GM21390 (cell line): ENCODE data around the gene CYP1A2.
A peak's percentile ranks its signal among the peaks of the same experiment; 100 is the strongest.

Experiments
- ATAC-seq: cut with Tn5 transposase; IDR thresholded peaks from one replicate; pipeline ENCODE4 v1.9.1; 2021; ENCODE audit not compliant: unreplicated experiment

The CYP1A2 gene

DNA sequence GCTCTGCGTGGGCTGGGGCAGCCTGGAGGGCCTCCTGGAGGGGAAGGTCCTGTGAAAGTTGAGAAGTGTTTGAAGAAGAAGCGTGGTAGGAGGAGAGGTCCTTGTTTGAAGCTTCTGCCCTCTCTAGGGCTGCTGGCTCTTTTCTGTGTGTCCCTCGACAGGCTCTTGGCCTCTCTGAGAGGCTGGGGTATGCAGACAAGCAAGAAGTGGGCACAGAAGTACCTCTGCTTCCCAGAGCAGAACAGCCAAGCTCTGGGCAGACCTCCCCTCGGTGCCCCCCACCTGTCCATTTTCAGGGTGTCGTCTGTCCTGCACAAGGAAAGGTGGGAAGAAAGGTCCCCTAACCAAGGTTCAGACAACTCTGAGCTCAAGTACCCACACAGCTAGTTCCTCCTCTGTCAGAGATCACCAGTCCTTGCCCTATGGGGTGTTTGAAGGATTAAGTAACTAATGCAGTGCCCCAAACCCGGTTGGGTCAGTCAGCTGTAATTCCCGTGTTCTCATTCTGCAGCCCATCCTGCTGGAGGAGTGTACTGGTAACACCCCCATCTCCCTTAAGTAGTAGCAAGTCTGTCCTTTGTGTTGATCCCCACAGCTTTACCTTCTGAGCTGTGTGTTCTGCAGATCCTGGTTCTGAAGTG lies 39.5 kb downstream of the CYP1A2 start:
- ATAC-seq: no peak

GRCh38 chr15:74788683-74789151 lies 40.1 kb downstream of the CYP1A2 start:
- ATAC-seq: peak; percentile 22

DNA sequence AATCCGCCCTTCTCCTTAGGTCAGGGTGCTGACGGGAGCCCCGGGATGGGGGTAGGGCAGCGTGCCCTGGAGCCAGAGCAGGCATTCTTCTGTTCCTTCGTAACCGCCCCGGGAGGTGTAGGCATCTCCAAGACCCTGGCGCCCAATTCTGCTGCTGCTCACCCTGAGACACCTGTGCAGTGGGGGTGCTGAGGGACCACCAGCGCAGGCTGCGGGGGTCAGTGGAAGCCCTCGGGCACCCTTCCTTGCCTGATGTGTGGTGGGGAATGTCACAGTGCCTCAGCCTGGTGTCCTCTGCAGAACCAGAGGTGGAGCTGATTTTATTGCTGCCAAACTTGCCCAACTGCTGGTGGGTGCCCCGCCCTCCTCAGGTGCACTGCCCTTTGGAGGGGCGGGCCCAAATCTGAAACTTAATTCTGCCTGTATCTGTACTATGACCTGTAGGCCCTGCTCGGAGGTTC lies 40.6 kb downstream of the CYP1A2 start:
- no peak for ATAC-seq

GRCh38 chr15:74789741-74790079 lies 41.1 kb downstream of the CYP1A2 start:
- ATAC-seq: no peak

- no peak for ATAC-seq
Measured at GRCh38 chr15:74790080-74790916, 41.7 kb downstream of the CYP1A2 start.

DNA sequence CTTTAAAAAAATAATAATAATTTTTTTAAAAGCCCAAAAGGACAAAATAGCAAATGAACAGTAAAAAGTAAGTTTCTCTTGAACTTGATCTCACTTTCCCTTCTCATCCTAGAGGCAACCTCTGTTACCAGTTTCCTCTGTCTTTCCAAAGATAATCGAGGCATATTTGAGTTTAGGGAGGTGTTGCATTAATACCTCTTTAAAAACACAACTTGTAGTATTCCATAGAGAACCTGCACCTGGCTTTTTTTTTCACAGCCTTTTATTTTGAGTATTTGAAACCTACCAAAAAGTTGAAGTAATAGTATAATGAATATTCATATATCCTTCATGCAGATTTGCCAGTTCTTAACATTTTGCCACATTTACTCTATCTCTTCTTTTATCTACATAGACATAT lies 42.4 kb downstream of the CYP1A2 start:
- ATAC-seq: no peak

DNA sequence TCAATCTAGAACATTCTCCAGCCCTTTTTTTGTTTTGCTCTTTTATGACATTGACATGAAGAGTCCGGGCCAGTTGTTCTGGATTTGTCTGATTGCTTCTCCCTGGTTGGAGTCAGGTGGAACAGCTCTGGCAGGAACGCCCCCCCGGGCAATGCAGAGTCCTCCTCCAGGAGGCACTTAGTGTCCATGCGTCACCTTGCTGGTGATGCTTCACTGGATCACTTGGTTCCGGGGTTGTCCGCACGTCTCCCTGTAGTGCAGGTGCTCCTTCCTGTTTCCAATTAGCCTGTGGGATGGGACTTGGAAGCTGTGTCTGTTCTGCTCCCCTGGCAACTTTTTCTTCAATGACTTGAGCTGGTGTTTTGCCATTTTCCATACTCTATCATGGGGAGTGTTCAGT lies 43.0 kb downstream of the CYP1A2 start:
- no peak for ATAC-seq

- no peak for ATAC-seq
Measured at GRCh38 chr15:74792227-74793016, 43.8 kb downstream of the CYP1A2 start.

DNA sequence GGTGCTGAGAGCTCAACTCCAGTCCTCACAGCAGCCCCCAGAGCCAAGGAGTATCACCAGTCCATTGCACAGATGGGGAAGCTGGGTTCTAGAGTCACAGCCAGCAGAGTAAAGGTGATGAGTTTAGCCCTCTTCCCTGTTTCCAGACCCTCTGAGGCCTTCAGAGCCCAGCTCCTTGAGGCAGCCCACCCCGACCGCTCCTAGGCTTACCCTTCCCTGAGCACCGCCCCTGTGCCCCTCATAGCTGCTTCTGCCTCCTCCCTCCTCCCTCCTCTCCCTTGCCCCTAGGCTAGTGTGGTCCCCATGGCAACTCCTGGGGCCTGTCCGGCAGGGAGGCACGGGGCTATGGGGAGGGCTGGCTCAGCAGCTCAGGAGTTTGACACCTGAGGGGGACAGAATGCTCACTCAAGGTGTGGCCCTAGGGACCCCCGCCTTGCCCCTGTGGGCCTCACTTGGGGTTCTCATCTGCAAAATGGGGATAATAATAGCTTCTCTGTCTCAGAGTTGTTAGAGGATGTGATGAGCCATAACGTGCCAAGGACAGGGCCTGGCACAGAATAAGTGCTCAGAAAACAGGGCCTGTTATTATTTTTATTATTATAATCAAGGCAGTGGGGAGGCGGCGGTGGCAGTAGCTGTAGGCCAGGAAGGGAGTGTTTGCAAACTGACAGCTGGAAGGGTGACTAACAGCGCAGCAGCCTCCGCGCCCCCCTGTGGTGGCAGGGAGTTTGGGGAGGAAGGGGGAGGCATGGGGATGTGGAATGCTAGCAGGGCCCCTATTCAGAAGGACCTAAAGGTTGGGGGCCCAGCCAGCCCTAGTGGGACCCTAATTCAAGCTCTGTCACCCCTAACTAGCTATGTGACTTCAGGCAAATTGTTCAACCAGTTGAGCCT lies 44.7 kb downstream of the CYP1A2 start:
- no peak for ATAC-seq

DNA sequence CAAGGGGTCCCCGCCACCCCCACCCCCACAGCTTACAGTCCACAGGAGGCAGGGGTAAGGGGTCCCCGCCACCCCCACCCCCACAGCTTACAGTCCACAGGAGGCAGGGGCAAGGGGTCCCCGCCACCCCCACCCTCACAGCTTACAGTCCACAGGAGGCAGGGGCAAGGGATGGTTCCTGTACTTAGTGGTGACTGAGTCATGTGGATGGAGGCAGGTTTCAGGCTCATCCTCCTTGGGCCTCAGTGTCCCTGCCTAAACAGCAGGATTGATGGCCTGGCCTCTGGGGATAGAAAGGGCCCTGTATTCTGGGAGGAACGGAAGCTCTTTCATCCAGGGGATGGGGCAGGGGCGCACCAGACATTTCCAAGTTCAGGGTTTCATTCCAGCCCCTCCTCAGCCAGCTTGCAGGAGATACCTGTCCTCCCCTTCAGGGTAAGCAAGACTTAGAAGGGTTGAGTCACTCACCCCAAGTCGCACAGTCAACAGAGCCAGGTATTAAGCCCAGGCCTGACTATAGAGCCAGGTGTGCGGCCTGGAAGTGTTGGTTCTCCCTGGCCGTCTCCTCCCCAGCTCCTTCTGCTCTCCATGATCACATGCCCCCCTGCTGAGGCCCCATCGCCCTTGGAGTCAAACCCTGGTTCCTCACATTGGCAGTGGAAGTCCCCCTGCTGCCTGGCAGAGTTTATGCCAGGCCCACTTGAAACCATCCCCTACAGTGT lies 45.8 kb downstream of the CYP1A2 start:
- no peak for ATAC-seq

- no peak for ATAC-seq
Measured at GRCh38 chr15:74794970-74795349, 46.3 kb downstream of the CYP1A2 start.

GRCh38 chr15:74795966-74796625 lies 47.5 kb downstream of the CYP1A2 start:
- ATAC-seq: no peak

- no peak for ATAC-seq
Measured at GRCh38 chr15:74798388-74799254, 50.0 kb downstream of the CYP1A2 start.

DNA sequence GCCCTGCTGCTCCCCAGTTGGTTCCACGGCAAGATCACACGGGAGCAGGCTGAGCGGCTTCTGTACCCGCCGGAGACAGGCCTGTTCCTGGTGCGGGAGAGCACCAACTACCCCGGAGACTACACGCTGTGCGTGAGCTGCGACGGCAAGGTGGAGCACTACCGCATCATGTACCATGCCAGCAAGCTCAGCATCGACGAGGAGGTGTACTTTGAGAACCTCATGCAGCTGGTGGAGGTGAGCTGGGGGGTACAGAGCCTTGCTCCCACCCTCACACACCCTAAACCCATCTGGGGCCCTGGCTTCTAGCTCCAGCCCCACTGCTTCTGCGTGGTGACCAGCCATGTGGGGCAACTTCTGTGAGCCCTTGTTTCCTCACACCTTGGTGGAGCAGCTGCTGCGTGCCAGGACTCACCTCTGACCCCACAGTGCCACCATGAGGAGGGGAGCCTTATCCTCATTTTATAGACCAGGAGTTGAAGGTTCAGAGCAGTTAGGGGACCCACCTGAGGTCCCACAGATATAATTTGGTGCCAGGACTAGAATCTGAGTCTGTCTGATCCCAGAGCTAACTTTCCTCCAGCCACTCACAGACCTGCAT lies 50.7 kb downstream of the CYP1A2 start:
- no peak for ATAC-seq

DNA sequence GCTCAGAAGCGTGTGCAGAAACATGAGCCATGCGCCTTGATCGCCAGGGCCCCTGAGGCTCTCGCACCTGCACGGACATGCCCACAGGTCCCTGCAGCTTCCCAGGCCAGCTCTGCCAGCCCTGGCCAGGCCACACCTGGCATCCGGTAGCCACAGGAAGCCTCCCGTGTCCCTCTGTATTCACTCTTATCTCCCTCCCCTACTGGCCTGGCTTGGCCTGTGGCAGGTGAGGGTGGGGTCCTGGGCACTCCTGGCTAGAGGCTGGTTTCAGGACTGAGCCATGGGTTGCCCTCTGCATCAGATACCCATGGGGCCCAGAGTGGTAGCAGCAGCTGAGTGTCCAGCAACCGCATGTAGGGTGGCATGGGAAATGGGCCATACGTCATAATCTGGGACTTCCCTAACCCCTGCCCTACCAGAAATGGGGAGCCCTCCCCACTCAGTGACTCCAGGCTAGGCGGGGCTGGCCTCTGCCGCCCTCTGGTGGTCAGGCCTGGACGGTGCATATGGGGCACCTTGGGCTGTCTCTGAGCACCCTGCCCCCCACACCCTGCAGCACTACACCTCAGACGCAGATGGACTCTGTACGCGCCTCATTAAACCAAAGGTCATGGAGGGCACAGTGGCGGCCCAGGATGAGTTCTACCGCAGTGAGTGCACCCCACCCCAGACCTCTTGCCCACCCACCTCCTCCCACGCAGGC lies 51.4 kb downstream of the CYP1A2 start:
- ATAC-seq: peak; percentile 57

- ATAC-seq: no peak
Measured at GRCh38 chr15:74800559-74801094, 52.0 kb downstream of the CYP1A2 start.

DNA sequence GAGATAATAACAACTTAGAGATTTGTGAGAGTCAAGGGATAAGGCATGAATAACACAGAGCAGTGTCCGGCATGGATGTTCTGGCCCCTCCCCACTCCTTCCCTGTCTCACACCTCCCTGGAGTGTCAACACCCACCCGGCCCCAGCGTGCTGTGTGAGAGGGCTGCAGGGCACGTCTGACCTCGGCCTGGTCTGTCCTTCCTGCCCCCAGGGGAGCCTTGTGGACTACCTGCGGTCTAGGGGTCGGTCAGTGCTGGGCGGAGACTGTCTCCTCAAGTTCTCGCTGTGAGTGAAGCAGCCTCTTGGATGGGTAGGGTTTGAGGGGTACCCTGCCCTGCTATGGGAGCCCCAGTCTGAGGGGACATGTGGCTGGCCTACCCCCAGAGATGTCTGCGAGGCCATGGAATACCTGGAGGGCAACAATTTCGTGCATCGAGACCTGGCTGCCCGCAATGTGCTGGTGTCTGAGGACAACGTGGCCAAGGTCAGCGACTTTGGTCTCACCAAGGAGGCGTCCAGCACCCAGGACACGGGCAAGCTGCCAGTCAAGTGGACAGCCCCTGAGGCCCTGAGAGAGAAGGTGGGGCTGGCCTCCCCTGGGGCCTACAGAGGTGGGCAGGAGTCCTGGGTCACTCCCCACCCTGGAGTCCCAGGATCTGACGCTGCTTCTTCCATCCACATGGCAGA lies 52.8 kb downstream of the CYP1A2 start:
- no peak for ATAC-seq
